Fibroblast of lung (primary cell): ENCODE results near the gene ZNF474. TPM values are rescaled to one million over a fixed set of nuclear protein-coding genes. Genes with fewer than 3 reads are reported as not detected.
A peak's percentile ranks its signal among the peaks of the same experiment; 100 is the strongest.

Experiments
- DNase-seq, 2 donors: peaks; one replicate each; pipeline versions ENCODE4 v3.0.0 to v3.0.0-alpha.2; 2010; ENCODE audit warnings: low read depth in 2 of 2
- H2AFZ ChIP-seq: 2 replicates; pipeline ENCODE4 v1.5.1; 2012; ENCODE audit warnings: low read length, control low read depth, inconsistent platforms
- H3K27ac ChIP-seq: 2 replicates; pipeline ENCODE4 v1.5.1; 2011; ENCODE audit warnings: low read length, control low read depth; ENCODE audit not compliant: insufficient read depth
- H3K27me3 ChIP-seq: 2 replicates; pipeline ENCODE4 v1.5.1; 2011; ENCODE audit warnings: mild to moderate bottlenecking, low read length; ENCODE audit not compliant: control insufficient read depth, insufficient read depth
- H3K36me3 ChIP-seq: 2 replicates; pipeline ENCODE4 v1.5.1; 2011; ENCODE audit warnings: low read length; ENCODE audit not compliant: control insufficient read depth, insufficient read depth
- H3K4me1 ChIP-seq: 2 replicates; pipeline ENCODE4 v1.5.1; 2011; ENCODE audit warnings: low read length; ENCODE audit not compliant: control insufficient read depth, insufficient read depth; ENCODE audit errors: extremely low read depth
- H3K4me2 ChIP-seq: 2 replicates; pipeline ENCODE4 v1.5.1; 2011; ENCODE audit warnings: low read length, control low read depth; ENCODE audit not compliant: insufficient read depth; ENCODE audit errors: extremely low read depth
- H3K4me3 ChIP-seq, 4 experiments: fragments of 200-600 bp in 1 of 4; sonication (generic) in 1 of 4; replicated peaks in 1 of 4; 2 replicates each; pipeline ENCODE4 v1.5.1; 2011 to 2016; ENCODE audit warnings: low read length in 4 of 4, low read depth in 3 of 4, mild to moderate bottlenecking in 3 of 4, control low read depth in 2 of 4, inconsistent platforms in 1 of 4, mixed read lengths in 1 of 4; ENCODE audit not compliant: insufficient read depth in 1 of 4; ENCODE audit errors: control extremely low read depth in 1 of 4
- H3K79me2 ChIP-seq: 2 replicates; pipeline ENCODE4 v1.5.1; 2012; ENCODE audit warnings: mild to moderate bottlenecking, low read length, inconsistent platforms; ENCODE audit not compliant: control insufficient read depth, insufficient read depth
- H3K9ac ChIP-seq: 2 replicates; pipeline ENCODE4 v1.5.1; 2011; ENCODE audit warnings: mild to moderate bottlenecking, low read length, control low read depth; ENCODE audit not compliant: insufficient read depth
- H3K9me3 ChIP-seq: 2 replicates; pipeline ENCODE4 v1.5.1; 2012; ENCODE audit warnings: low read depth, low read length; ENCODE audit not compliant: control insufficient read depth, insufficient read depth
- H4K20me1 ChIP-seq: 2 replicates; pipeline ENCODE4 v1.5.1; 2011; ENCODE audit warnings: low read length; ENCODE audit not compliant: control insufficient read depth, insufficient read depth; ENCODE audit errors: extremely low read depth
- EZH2 ChIP-seq: IDR thresholded peaks from 2 replicates; pipeline ENCODE4 v1.5.1; 2012; ENCODE audit warnings: low read length, control low read depth, mild to moderate bottlenecking; ENCODE audit errors: missing control alignments
- polyA minus RNA-seq: library from RNA; depleted of rRNA, polyadenylated mRNA; stranded (reverse); fragments of >200 nt; gene quantifications from 2 replicates; pipeline ENCODE4 v1.2.3, GENCODE V29; 2011; ENCODE audit warnings: low replicate concordance
- polyA plus RNA-seq, 2 donors: library from polyadenylated mRNA; depleted of rRNA in 1 of 2; stranded (reverse) in 1 of 2; unstranded in 1 of 2; fragments of >200 nt; gene quantifications; 2 replicates each; pipeline ENCODE4 v1.2.1, GENCODE V29; 2011 to 2012; ENCODE audit warnings: missing spikeins in 1 of 2
- total RNA-seq: library from RNA; depleted of rRNA; stranded (reverse); fragments of >200 nt; gene quantifications from 2 replicates; pipeline ENCODE4 v1.2.1, GENCODE V29; 2014
- TF ChIP-seq, protein P1 (sequence below), 2 donors: IDR thresholded peaks in 1 of 2; conservative IDR thresholded peaks in 1 of 2; 1 replicate in 1 of 2; 2 replicates in 1 of 2; pipeline ENCODE4 v1.5.1; 2011 to 2012; ENCODE audit warnings: low read length in 2 of 2, control low read depth in 1 of 2, inconsistent platforms in 1 of 2, low read depth in 1 of 2, mild to moderate bottlenecking in 1 of 2

The ZNF474 gene
- total RNA-seq (under 0.01 and 0.17 TPM in 2 replicates), polyA plus RNA-seq (0.11 and 0.20 TPM in 2 replicates), polyA minus RNA-seq (not detected in 2 replicates)
- polyA plus RNA-seq (2012) = 0.21 TPM in 1 of 2 replicates, not detected in the other

DNA sequence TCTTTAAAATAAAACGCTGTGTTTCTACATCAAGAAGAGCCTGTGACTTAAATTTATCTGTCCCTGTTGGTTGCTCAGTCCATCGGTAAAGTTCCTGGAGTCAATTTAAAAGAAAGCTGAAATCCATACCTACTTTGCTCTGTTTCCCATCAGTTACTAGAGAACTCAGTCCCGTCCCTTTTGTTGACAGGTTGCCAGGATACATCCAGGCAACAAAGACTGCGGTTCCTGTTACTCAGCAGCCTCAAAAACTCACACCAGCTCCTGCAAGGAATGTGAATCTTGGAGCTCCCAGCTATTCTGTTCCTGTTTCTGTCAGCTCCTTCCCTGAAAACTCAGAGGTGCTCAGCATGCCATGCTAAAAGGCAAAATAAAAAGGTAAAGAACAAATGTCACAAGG is at the start of gene ZNF474:
ZNF474 (plus strand) TSS at position 241 of the 400 bp plus-strand sequence. CDS start 22,445 bp downstream, outside the sequence.
- H3K27ac ChIP-seq = peak within 1 kb of the TSS; percentile 34
- peak; percentile 93 to 99 for DNase-seq
- H3K9me3 ChIP-seq = no peaks in the 10 kb centered on the region
- TF ChIP-seq, protein P1, sequence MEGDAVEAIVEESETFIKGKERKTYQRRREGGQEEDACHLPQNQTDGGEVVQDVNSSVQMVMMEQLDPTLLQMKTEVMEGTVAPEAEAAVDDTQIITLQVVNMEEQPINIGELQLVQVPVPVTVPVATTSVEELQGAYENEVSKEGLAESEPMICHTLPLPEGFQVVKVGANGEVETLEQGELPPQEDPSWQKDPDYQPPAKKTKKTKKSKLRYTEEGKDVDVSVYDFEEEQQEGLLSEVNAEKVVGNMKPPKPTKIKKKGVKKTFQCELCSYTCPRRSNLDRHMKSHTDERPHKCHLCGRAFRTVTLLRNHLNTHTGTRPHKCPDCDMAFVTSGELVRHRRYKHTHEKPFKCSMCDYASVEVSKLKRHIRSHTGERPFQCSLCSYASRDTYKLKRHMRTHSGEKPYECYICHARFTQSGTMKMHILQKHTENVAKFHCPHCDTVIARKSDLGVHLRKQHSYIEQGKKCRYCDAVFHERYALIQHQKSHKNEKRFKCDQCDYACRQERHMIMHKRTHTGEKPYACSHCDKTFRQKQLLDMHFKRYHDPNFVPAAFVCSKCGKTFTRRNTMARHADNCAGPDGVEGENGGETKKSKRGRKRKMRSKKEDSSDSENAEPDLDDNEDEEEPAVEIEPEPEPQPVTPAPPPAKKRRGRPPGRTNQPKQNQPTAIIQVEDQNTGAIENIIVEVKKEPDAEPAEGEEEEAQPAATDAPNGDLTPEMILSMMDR (conservative IDR thresholded peaks at IDR 0.05 in 1 of 2, IDR thresholded peaks at IDR 0.05 in 1 of 2; ENCODE audit: low read depth in 1 of 2, low read length in 2 of 2) = no peak
- no peak for TF ChIP-seq EZH2
- no peaks in the 10 kb centered on the region for H3K36me3 ChIP-seq
- H3K27me3 ChIP-seq = no peaks in the 10 kb centered on the region
- H2AFZ ChIP-seq = no peak within 1 kb of the TSS
- H4K20me1 ChIP-seq = no peaks in the 10 kb centered on the region
- no peak within 1 kb of the TSS for H3K9ac ChIP-seq
- no peak within 1 kb of the TSS for H3K4me3 ChIP-seq
- H3K4me1 ChIP-seq = peaks cover 12% of the 10 kb centered on the region
- no peaks in the 10 kb centered on the region for H3K79me2 ChIP-seq
- H3K4me2 ChIP-seq = no peak within 1 kb of the TSS

DNA sequence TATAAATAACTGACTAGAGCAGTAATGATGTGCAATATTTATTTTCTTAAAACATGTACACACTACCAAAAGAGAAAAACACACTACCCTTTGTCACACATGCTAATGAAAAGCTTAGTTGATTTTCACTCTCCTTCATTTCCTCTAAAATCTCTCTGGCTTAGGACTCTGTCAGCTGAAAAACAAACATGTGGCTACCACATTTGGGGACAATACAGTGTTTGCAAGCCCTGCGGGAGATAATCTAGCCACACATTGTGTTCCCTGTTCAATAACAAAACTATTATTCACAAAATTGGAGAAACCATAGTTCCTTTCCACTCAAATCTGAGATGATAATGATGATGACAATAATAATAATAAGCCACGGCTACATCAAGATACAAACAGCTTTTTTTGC is 47.8 kb upstream of the ZNF474 start:
- no peak overlapping the region for H2AFZ ChIP-seq
- H3K4me2 ChIP-seq = no peak overlapping the region
- no peak for TF ChIP-seq EZH2
- TF ChIP-seq, protein P1 (conservative IDR thresholded peaks at IDR 0.05 in 1 of 2, IDR thresholded peaks at IDR 0.05 in 1 of 2; ENCODE audit: low read depth in 1 of 2, low read length in 2 of 2) = no peak
- H3K4me1 ChIP-seq = peaks cover 4% of the 10 kb centered on the region
- H3K4me3 ChIP-seq = no peak overlapping the region
- H3K9ac ChIP-seq = no peak overlapping the region
- peaks cover 9% of the 10 kb centered on the region for H3K79me2 ChIP-seq
- H3K27me3 ChIP-seq = no peaks in the 10 kb centered on the region
- DNase-seq = no peak
- H3K9me3 ChIP-seq = no peaks in the 10 kb centered on the region
- H3K36me3 ChIP-seq = no peaks in the 10 kb centered on the region
- no peak overlapping the region for H3K27ac ChIP-seq
- H4K20me1 ChIP-seq = no peaks in the 10 kb centered on the region

DNA sequence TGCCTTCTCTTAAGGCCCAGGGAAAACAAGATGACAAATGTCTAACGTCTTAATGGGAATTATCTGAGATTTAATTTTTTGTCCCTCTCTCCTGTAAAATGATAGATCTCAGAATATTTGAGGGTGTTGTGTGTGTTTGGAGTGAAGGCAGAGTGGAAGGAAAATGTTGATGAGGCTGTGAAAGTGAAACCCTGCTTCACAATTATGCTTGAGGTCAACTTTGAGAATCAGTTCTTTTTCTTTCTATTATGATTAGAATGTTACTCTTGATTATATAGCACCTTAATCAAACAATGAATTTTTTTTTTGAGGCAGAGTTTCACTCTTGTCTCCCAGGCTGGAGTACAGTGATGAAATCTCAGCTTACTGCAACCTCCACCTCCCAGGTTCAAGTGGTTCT is 45.8 kb upstream of the ZNF474 start:
- no peaks in the 10 kb centered on the region for H3K27me3 ChIP-seq
- no peak for DNase-seq
- no peak overlapping the region for H3K4me2 ChIP-seq
- TF ChIP-seq, protein P1 (conservative IDR thresholded peaks at IDR 0.05 in 1 of 2, IDR thresholded peaks at IDR 0.05 in 1 of 2; ENCODE audit: low read depth in 1 of 2, low read length in 2 of 2) = no peak
- no peak for TF ChIP-seq EZH2
- no peak overlapping the region for H3K27ac ChIP-seq
- H4K20me1 ChIP-seq = no peaks in the 10 kb centered on the region
- no peaks in the 10 kb centered on the region for H3K79me2 ChIP-seq
- no peak overlapping the region for H3K4me3 ChIP-seq
- H3K36me3 ChIP-seq = no peaks in the 10 kb centered on the region
- H3K9ac ChIP-seq = no peak overlapping the region
- no peak overlapping the region for H2AFZ ChIP-seq
- H3K4me1 ChIP-seq = peaks cover 4% of the 10 kb centered on the region
- no peaks in the 10 kb centered on the region for H3K9me3 ChIP-seq
